Smooth muscle cell (in vitro differentiated cells): Measurements from ENCODE around the gene PCDHA13. TPM values are rescaled to one million over a fixed set of nuclear protein-coding genes. Genes with fewer than 3 reads are reported as not detected.

Source experiments
- DNase-seq: peaks from one replicate; lab custom pipeline; 2025; ENCODE audit not compliant: unreplicated experiment; lab: John Stamatoyannopoulos, UW
- H2AFZ ChIP-seq: fragments of 200-600 bp; sonication (generic); 2 replicates; pipeline ENCODE4 v1.6.0; 2016; ENCODE audit warnings: antibody characterized with exemption, low read depth, mild to moderate bottlenecking
- H3F3A ChIP-seq: fragments of 200-600 bp; sonication (generic); 2 replicates; pipeline ENCODE4 v1.6.0; 2017; ENCODE audit warnings: antibody characterized with exemption, low read depth
- H3K27ac ChIP-seq: fragments of 200-600 bp; sonication (generic); 2 replicates; pipeline ENCODE4 v1.5.1; 2016; ENCODE audit warnings: low read depth, mild to moderate bottlenecking
- H3K27me3 ChIP-seq: fragments of 200-600 bp; sonication (generic); 2 replicates; pipeline ENCODE4 v1.6.1; 2016; ENCODE audit warnings: low read depth, mild to moderate bottlenecking
- H3K36me3 ChIP-seq: fragments of 200-600 bp; sonication (generic); 2 replicates; pipeline ENCODE4 v1.5.1; 2016; ENCODE audit warnings: low read depth
- H3K4me1 ChIP-seq: fragments of 200-600 bp; sonication (generic); 2 replicates; pipeline ENCODE4 v1.5.1; 2016; ENCODE audit warnings: low read depth
- H3K4me2 ChIP-seq: fragments of 200-600 bp; sonication (generic); 2 replicates; pipeline ENCODE4 v1.6.0; 2016; ENCODE audit warnings: mild to moderate bottlenecking
- H3K4me3 ChIP-seq: fragments of 200-600 bp; sonication (generic); 2 replicates; pipeline ENCODE4 v1.5.1; 2016; ENCODE audit warnings: mild to moderate bottlenecking
- H3K79me2 ChIP-seq: fragments of 200-600 bp; sonication (generic); 2 replicates; pipeline ENCODE4 v1.6.0; 2016; ENCODE audit warnings: low read depth, mild to moderate bottlenecking
- H3K9ac ChIP-seq: fragments of 200-600 bp; sonication (generic); 2 replicates; pipeline ENCODE4 v1.6.0; 2016; ENCODE audit warnings: low read depth
- H3K9me3 ChIP-seq: fragments of 200-600 bp; sonication (generic); replicated peaks from 2 replicates; pipeline ENCODE4 v1.5.1; 2016; ENCODE audit warnings: low read depth
- H4K20me1 ChIP-seq: fragments of 200-600 bp; sonication (generic); 2 replicates; pipeline ENCODE4 v1.6.0; 2016; ENCODE audit warnings: low read depth
- WGBS: methylation state at CpG from one replicate; pipeline ENCODE4 v1.1.7; 2016; ENCODE audit warnings: low lambda C conversion rate; 5-methylcytosine and 5-hydroxymethylcytosine counted together
- polyA plus RNA-seq: library from polyadenylated mRNA; unstranded; fragments of >200 nt; fragmentation: Nextera tagmentation; extraction: Ambion mirVana; gene quantifications from 2 replicates; pipeline ENCODE4 v1.2.1, GENCODE V29; 2016
- total RNA-seq: library from RNA; depleted of rRNA; stranded (reverse); fragments of >200 nt; gene quantifications from 2 replicates; pipeline ENCODE4 v1.2.3, GENCODE V29; 2014
- TF ChIP-seq, protein P1 (sequence below): fragments of 200-600 bp; sonication (generic); IDR thresholded peaks from 2 replicates; pipeline ENCODE4 v1.5.1; 2017; ENCODE audit warnings: borderline replicate concordance, mild to moderate bottlenecking, antibody characterized with exemption; ENCODE audit not compliant: insufficient read depth, poor library complexity, severe bottlenecking

The PCDHA13 gene
- total and polyA plus RNA-seq, 2 experiments from 2014 or later, result 0.99 to 1.3 TPM

DNA sequence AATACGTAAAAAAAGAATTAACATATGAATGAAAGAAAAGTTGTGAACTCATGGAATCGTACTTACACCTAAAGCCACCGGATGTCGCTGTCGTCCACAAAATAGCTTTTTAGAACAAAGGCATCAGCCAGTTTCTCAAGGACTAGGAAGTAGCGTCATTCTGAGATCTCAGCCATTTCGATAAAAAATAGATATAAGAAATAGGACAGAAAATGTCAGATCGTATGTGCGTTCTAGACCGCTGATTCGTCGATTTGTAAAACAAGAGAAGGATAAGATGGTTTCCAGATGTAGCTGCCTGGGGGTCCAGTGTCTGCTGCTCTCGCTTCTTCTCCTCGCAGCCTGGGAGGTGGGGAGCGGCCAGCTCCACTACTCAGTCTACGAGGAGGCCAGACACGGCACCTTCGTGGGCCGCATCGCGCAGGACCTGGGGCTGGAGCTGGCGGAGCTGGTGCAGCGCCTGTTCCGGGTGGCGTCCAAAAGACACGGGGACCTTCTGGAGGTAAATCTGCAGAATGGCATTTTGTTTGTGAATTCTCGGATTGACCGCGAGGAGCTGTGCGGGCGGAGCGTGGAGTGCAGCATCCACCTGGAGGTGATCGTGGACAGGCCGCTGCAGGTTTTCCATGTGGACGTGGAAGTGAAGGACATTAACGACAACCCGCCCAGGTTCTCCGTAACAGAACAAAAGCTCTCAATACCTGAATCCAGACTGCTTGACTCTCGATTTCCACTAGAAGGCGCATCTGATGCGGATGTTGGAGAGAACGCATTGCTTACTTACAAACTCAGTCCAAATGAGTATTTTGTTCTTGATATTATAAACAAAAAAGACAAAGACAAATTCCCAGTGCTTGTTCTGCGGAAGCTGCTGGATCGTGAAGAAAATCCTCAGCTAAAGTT lies 25.9 kb upstream of the PCDHA13 start, which contains the start of gene PCDHA10:
PCDHA10 (plus strand) TSS at position 126 of the 903 bp plus-strand sequence; CDS start at position 278, 152 bp downstream.
- Histone ChIP-seq H4K20me1 (no peaks in the 10 kb centered on the region), H3K36me3 (peaks cover 3% of the 10 kb centered on the region), H3K4me1 (peaks cover 13% of the 10 kb centered on the region), H3K4me3 (peak within 1 kb of the TSS; percentile 65), H2AFZ (peak within 1 kb of the TSS; percentile 65), H3F3A (no peaks in the 10 kb centered on the region), H3K4me2 (peak within 1 kb of the TSS; percentile 82), H3K79me2 (peaks cover 24% of the 10 kb centered on the region), H3K27ac (peak within 1 kb of the TSS; percentile 49), H3K27me3 (no peaks in the 10 kb centered on the region), H3K9ac (peak within 1 kb of the TSS; percentile 49), H3K9me3 (no peaks in the 10 kb centered on the region)
- WGBS, result 15% methylated on average over 44 of the region's 44 CpGs
- no peak for DNase-seq
- TF ChIP-seq, protein P1, sequence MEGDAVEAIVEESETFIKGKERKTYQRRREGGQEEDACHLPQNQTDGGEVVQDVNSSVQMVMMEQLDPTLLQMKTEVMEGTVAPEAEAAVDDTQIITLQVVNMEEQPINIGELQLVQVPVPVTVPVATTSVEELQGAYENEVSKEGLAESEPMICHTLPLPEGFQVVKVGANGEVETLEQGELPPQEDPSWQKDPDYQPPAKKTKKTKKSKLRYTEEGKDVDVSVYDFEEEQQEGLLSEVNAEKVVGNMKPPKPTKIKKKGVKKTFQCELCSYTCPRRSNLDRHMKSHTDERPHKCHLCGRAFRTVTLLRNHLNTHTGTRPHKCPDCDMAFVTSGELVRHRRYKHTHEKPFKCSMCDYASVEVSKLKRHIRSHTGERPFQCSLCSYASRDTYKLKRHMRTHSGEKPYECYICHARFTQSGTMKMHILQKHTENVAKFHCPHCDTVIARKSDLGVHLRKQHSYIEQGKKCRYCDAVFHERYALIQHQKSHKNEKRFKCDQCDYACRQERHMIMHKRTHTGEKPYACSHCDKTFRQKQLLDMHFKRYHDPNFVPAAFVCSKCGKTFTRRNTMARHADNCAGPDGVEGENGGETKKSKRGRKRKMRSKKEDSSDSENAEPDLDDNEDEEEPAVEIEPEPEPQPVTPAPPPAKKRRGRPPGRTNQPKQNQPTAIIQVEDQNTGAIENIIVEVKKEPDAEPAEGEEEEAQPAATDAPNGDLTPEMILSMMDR, result peak; percentile 73

DNA sequence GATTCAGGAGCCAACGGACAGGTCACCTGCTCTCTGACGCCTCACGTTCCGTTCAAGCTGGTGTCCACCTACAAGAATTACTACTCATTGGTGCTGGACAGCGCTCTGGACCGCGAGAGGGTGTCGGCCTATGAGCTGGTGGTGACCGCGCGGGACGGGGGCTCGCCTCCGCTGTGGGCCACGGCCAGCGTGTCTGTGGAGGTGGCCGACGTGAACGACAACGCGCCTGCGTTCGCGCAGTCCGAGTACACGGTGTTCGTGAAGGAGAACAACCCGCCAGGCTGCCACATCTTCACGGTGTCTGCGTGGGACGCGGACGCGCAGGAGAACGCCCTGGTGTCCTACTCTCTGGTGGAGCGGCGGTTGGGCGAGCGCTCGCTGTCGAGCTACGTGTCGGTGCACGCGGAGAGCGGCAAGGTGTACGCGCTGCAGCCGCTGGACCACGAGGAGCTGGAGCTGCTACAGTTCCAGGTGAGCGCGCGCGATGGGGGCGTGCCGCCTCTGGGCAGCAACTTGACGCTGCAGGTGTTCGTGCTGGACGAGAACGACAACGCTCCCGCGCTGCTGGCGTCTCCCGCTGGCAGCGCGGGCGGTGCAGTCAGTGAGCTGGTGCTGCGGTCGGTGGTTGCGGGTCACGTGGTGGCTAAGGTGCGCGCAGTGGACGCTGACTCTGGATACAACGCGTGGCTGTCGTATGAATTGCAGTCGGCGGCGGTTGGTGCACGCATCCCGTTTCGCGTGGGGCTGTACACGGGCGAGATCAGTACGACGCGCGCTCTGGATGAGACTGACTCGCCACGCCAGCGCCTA lies 24.5 kb upstream of the PCDHA13 start:
- peaks cover 24% of the 10 kb centered on the region for H3K79me2 ChIP-seq
- H3K4me2 ChIP-seq, result no peak overlapping the region
- H2AFZ ChIP-seq, result no peak overlapping the region
- H3F3A ChIP-seq, result no peaks in the 10 kb centered on the region
- TF ChIP-seq, protein P1, result no peak
- H3K36me3 ChIP-seq, result peaks cover 3% of the 10 kb centered on the region
- peaks cover 13% of the 10 kb centered on the region for H3K4me1 ChIP-seq
- DNase-seq, result no peak
- H3K27me3 ChIP-seq, result no peaks in the 10 kb centered on the region
- no peaks in the 10 kb centered on the region for H4K20me1 ChIP-seq
- no peak overlapping the region for H3K9ac ChIP-seq
- H3K4me3 ChIP-seq, result no peak overlapping the region
- H3K9me3 ChIP-seq, result no peaks in the 10 kb centered on the region
- WGBS, result 98% methylated on average over 84 of the region's 94 CpGs
- H3K27ac ChIP-seq, result no peak overlapping the region

DNA sequence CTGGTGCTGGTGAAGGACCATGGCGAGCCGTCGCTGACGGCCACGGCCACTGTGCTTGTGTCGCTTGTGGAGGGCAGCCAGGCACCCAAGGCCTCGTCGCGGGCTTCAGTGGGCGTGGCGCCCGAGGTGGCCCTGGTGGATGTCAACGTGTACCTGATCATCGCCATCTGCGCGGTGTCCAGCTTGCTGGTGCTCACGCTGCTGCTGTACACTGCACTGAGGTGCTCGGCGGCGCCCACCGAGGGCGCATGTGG lies 24.0 kb upstream of the PCDHA13 start:
- H3K79me2 ChIP-seq, result peaks cover 24% of the 10 kb centered on the region
- WGBS, result 99% methylated on average over 22 of the region's 22 CpGs
- H3K4me1 ChIP-seq, result peaks cover 13% of the 10 kb centered on the region
- no peak overlapping the region for H2AFZ ChIP-seq
- H3K4me3 ChIP-seq, result no peak overlapping the region
- no peaks in the 10 kb centered on the region for H4K20me1 ChIP-seq
- DNase-seq, result no peak
- H3K9ac ChIP-seq, result no peak overlapping the region
- TF ChIP-seq, protein P1, result no peak
- no peaks in the 10 kb centered on the region for H3K9me3 ChIP-seq
- H3K4me2 ChIP-seq, result peak overlapping the region; percentile 70
- H3K27ac ChIP-seq, result no peak overlapping the region
- H3F3A ChIP-seq, result no peaks in the 10 kb centered on the region
- no peaks in the 10 kb centered on the region for H3K27me3 ChIP-seq
- peaks cover 3% of the 10 kb centered on the region for H3K36me3 ChIP-seq
